GM19397 (cell line): ENCODE results near the gene SLC35F6.
"Not testable (repeated sequence)": the region's sequence is repeated elsewhere in the genome, so short reads cannot be mapped to it uniquely, and the experiment has no call there.

Source experiments
- ATAC-seq: cut with Tn5 transposase; IDR thresholded peaks from one replicate; pipeline ENCODE4 v1.9.1; 2021; ENCODE audit warnings: mild to moderate bottlenecking, moderate library complexity; ENCODE audit not compliant: unreplicated experiment

The SLC35F6 gene

GRCh38 chr2:26780203-26780760 is 16.2 kb downstream of the SLC35F6 start:
- no peak for ATAC-seq

- no peak for ATAC-seq
These were observed 19.0 kb downstream of the SLC35F6 start for GRCh38 chr2:26782876-26783704.

- ATAC-seq = no peak
These were observed 20.6 kb downstream of the SLC35F6 start for GRCh38 chr2:26784570-26785234.

- ATAC-seq = peak; percentile 95
These were observed 21.5 kb downstream of the SLC35F6 start, which contains the start of gene CENPA for GRCh38 chr2:26785431-26786206. Gene CENPA, plus strand, starts transcription at chr2:26786056. Its CDS starts 141 bp downstream, at chr2:26786197.

GRCh38 chr2:26786207-26787028 is 22.3 kb downstream of the SLC35F6 start:
- ATAC-seq = peak; percentile 25

- no peak for ATAC-seq
These were observed 28.6 kb downstream of the SLC35F6 start for GRCh38 chr2:26792720-26793119.

- no peak for ATAC-seq
These were observed 29.4 kb downstream of the SLC35F6 start for GRCh38 chr2:26793518-26793917.

- not testable (repeated sequence) for ATAC-seq
These were observed 31.1 kb downstream of the SLC35F6 start for GRCh38 chr2:26795135-26795534.

- no peak for ATAC-seq
These were observed 37.2 kb downstream of the SLC35F6 start for GRCh38 chr2:26801328-26801727.

GRCh38 chr2:26801796-26802195 is 37.7 kb downstream of the SLC35F6 start:
- ATAC-seq = no peak

- ATAC-seq = no peak
These were observed 41.2 kb downstream of the SLC35F6 start for GRCh38 chr2:26805241-26805676.

GRCh38 chr2:26807788-26808460 is 43.8 kb downstream of the SLC35F6 start:
- ATAC-seq = no peak

- ATAC-seq = no peak
These were observed 45.1 kb downstream of the SLC35F6 start for GRCh38 chr2:26809211-26809610.

GRCh38 chr2:26809876-26810577 is 45.9 kb downstream of the SLC35F6 start:
- no peak for ATAC-seq

GRCh38 chr2:26811261-26811660 is 47.2 kb downstream of the SLC35F6 start:
- ATAC-seq = no peak

GRCh38 chr2:26811791-26812694 is 48.0 kb downstream of the SLC35F6 start:
- ATAC-seq = no peak

- no peak for ATAC-seq
These were observed 48.6 kb downstream of the SLC35F6 start for GRCh38 chr2:26812731-26813130.
